ENCODE results near the gene JDP2.

- TF ChIP-seq TEAD4 (IDR thresholded peaks at IDR 0.05) = no peak
- no peak for TF ChIP-seq EGR1 (IDR thresholded peaks at IDR 0.05)
- TF ChIP-seq, protein P1, sequence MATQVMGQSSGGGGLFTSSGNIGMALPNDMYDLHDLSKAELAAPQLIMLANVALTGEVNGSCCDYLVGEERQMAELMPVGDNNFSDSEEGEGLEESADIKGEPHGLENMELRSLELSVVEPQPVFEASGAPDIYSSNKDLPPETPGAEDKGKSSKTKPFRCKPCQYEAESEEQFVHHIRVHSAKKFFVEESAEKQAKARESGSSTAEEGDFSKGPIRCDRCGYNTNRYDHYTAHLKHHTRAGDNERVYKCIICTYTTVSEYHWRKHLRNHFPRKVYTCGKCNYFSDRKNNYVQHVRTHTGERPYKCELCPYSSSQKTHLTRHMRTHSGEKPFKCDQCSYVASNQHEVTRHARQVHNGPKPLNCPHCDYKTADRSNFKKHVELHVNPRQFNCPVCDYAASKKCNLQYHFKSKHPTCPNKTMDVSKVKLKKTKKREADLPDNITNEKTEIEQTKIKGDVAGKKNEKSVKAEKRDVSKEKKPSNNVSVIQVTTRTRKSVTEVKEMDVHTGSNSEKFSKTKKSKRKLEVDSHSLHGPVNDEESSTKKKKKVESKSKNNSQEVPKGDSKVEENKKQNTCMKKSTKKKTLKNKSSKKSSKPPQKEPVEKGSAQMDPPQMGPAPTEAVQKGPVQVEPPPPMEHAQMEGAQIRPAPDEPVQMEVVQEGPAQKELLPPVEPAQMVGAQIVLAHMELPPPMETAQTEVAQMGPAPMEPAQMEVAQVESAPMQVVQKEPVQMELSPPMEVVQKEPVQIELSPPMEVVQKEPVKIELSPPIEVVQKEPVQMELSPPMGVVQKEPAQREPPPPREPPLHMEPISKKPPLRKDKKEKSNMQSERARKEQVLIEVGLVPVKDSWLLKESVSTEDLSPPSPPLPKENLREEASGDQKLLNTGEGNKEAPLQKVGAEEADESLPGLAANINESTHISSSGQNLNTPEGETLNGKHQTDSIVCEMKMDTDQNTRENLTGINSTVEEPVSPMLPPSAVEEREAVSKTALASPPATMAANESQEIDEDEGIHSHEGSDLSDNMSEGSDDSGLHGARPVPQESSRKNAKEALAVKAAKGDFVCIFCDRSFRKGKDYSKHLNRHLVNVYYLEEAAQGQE (IDR thresholded peaks at IDR 0.05; ENCODE audit: low read depth) = no peak
- no peak for TF ChIP-seq EP300 (IDR thresholded peaks at IDR 0.05; ENCODE audit: borderline replicate concordance)
- no peak for TF ChIP-seq CREB1 (IDR thresholded peaks at IDR 0.05; ENCODE audit: low read depth)
- no peak for TF ChIP-seq FOXM1 (IDR thresholded peaks at IDR 0.05; ENCODE audit: borderline replicate concordance, low read depth)
- TF ChIP-seq MAX (IDR thresholded peaks at IDR 0.05) = no peak
- TF ChIP-seq ZBTB7A (IDR thresholded peaks at IDR 0.05; ENCODE audit: low read depth) = no peak
- TF ChIP-seq TAF1 (IDR thresholded peaks at IDR 0.05; ENCODE audit: low read depth) = no peak
- TF ChIP-seq TCF12 (IDR thresholded peaks at IDR 0.05; ENCODE audit: low read depth) = no peak
Measured at GRCh38 chr14:75491376-75491978, 63.7 kb downstream of the JDP2 start.

Data from Ishikawa (cell line).